H1 (cell line): Measurements from ENCODE around the gene ABCA13. TPM values are rescaled to one million over a fixed set of nuclear protein-coding genes. Genes with fewer than 3 reads are reported as not detected.

ENCODE experiments used
- CTCF ChIA-PET: fragments of 300-600 bp; sonication (Branson Sonifier 250); formaldehyde crosslinking; loops from one replicate; lab custom pipeline; 2021; ENCODE audit not compliant: partially characterized antibody; lab: Charles Lee
- POLR2A ChIA-PET: fragments of 300-600 bp; sonication (Branson Sonifier 250); formaldehyde crosslinking; loops from one replicate; lab custom pipeline; 2021; ENCODE audit warnings: inconsistent platforms; ENCODE audit not compliant: partially characterized antibody; lab: Charles Lee
- DNase-seq, 2 experiments: peaks; one replicate each; pipeline versions ENCODE4 v3.0.0 to v3.0.0-alpha.2; 2010 to 2022; ENCODE audit warnings: low spot score in 2 of 2, low read depth in 1 of 2, mixed read lengths in 1 of 2
- FAIRE-seq: peaks from 2 replicates; lab custom pipeline; 2011; peaks lifted over from hg19 to GRCh38; lab: Jason Lieb, UNC
- H2AFZ ChIP-seq: 2 replicates; pipeline ENCODE4 v1.8.1; 2012; ENCODE audit warnings: low read length, inconsistent platforms
- H2AK5ac ChIP-seq: 2 replicates; pipeline ENCODE4 v1.6.1; 2013; ENCODE audit warnings: low read depth, low read length
- H2BK120ac ChIP-seq: replicated peaks from 2 replicates; pipeline ENCODE3; 2013; ENCODE audit warnings: low read depth, low read length, inconsistent platforms
- H2BK12ac ChIP-seq: 2 replicates; pipeline ENCODE4 v1.6.1; 2013; ENCODE audit warnings: low read depth, low read length
- H2BK15ac ChIP-seq: 2 replicates; pipeline ENCODE4 v1.6.1; 2013; ENCODE audit warnings: low read length
- H2BK20ac ChIP-seq: 2 replicates; pipeline ENCODE4 v1.6.1; 2013; ENCODE audit warnings: low read length
- H2BK5ac ChIP-seq: 2 replicates; pipeline ENCODE4 v1.6.1; 2013; ENCODE audit warnings: low read depth, low read length
- H3K14ac ChIP-seq: 2 replicates; pipeline ENCODE4 v1.6.1; 2013; ENCODE audit warnings: inconsistent platforms; ENCODE audit not compliant: insufficient read length
- H3K18ac ChIP-seq: 2 replicates; pipeline ENCODE4 v1.6.1; 2013; ENCODE audit warnings: low read length; ENCODE audit errors: extremely low read depth
- H3K23ac ChIP-seq: 2 replicates; pipeline ENCODE4 v1.6.1; 2013; ENCODE audit warnings: inconsistent platforms; ENCODE audit not compliant: insufficient read length
- H3K23me2 ChIP-seq: 2 replicates; pipeline ENCODE4 v1.6.1; 2013; ENCODE audit warnings: low read depth, low read length
- H3K27ac ChIP-seq: 2 replicates; pipeline ENCODE4 v1.6.1; 2011; ENCODE audit warnings: low read depth, low read length, inconsistent platforms
- H3K27me3 ChIP-seq, 4 experiments: replicated peaks in 1 of 4; 1 replicate in 1 of 4; 2 replicates in 3 of 4; pipeline versions ENCODE4 v1.6.1 to v1.8.1; 2011 to 2013; ENCODE audit warnings: low read length in 3 of 4, mild to moderate bottlenecking in 3 of 4, inconsistent platforms in 2 of 4, mixed read lengths in 2 of 4, moderate library complexity in 1 of 4; ENCODE audit not compliant: control insufficient read depth in 3 of 4, insufficient read depth in 3 of 4; ENCODE audit errors: extremely low read depth in 1 of 4
- H3K36me3 ChIP-seq, 4 experiments: 2 replicates each; pipeline versions ENCODE4 v1.6.1 to v1.8.1; 2011 to 2013; ENCODE audit warnings: mild to moderate bottlenecking in 4 of 4, low read length in 3 of 4, moderate library complexity in 2 of 4, control low read depth in 1 of 4, inconsistent platforms in 1 of 4; ENCODE audit not compliant: insufficient read depth in 4 of 4, control insufficient read depth in 2 of 4
- H3K4ac ChIP-seq: replicated peaks from 2 replicates; pipeline ENCODE3; 2013; ENCODE audit warnings: low read length, low read depth, mixed read lengths, inconsistent platforms; ENCODE audit not compliant: insufficient read length
- H3K4me1 ChIP-seq, 4 experiments: replicated peaks in 1 of 4; 1 replicate in 1 of 4; 2 replicates in 3 of 4; pipeline versions ENCODE4 v1.6.1 to v1.8.1; 2011 to 2013; ENCODE audit warnings: low read length in 3 of 4, inconsistent platforms in 2 of 4, mixed read lengths in 1 of 4; ENCODE audit not compliant: insufficient read depth in 4 of 4, control insufficient read depth in 3 of 4
- H3K4me2 ChIP-seq, 2 experiments: 2 replicates each; pipeline versions ENCODE4 v1.6.1 to v1.8.1; 2011 to 2013; ENCODE audit warnings: low read depth in 2 of 2, low read length in 2 of 2, control low read depth in 1 of 2, inconsistent platforms in 1 of 2, mild to moderate bottlenecking in 1 of 2; ENCODE audit not compliant: insufficient read depth in 1 of 2
- H3K4me3 ChIP-seq, 4 experiments: fragments of 200-600, 300-600 bp in 1 of 4; sonication (generic), shearing (Covaris generic), sonication (Bioruptor Twin) in 1 of 4; 2 replicates each; pipeline versions ENCODE4 v1.5.1 to v1.8.1; 2011 to 2016; ENCODE audit warnings: low read length in 4 of 4, low read depth in 3 of 4, control low read depth in 2 of 4, inconsistent platforms in 2 of 4, mild to moderate bottlenecking in 2 of 4, mixed read lengths in 1 of 4, moderate library complexity in 1 of 4; ENCODE audit not compliant: insufficient read depth in 2 of 4; ENCODE audit errors: extremely low read depth in 1 of 4
- H3K56ac ChIP-seq: replicated peaks from 2 replicates; pipeline ENCODE3; 2013; ENCODE audit warnings: low read depth, mild to moderate bottlenecking, mixed read lengths, low read length, inconsistent platforms; ENCODE audit not compliant: insufficient read length
- H3K79me1 ChIP-seq: 2 replicates; pipeline ENCODE4 v1.6.1; 2013; ENCODE audit warnings: low read depth, low read length, control low read depth
- H3K79me2 ChIP-seq, 2 experiments: 2 replicates each; pipeline versions ENCODE4 v1.6.1 to v1.8.1; 2012 to 2013; ENCODE audit warnings: low read length in 2 of 2, mild to moderate bottlenecking in 2 of 2, inconsistent platforms in 1 of 2; ENCODE audit not compliant: insufficient read depth in 2 of 2, control insufficient read depth in 1 of 2
- H3K9ac ChIP-seq, 4 experiments: replicated peaks in 1 of 4; 1 replicate in 1 of 4; 2 replicates in 3 of 4; pipeline versions ENCODE4 v1.6.1 to v1.8.1; 2011 to 2013; ENCODE audit warnings: low read depth in 3 of 4, low read length in 3 of 4, control low read depth in 2 of 4, mild to moderate bottlenecking in 2 of 4, moderate library complexity in 2 of 4, inconsistent platforms in 1 of 4; ENCODE audit errors: extremely low read depth in 1 of 4
- H3K9me3 ChIP-seq, 2 experiments: 2 replicates each; pipeline versions ENCODE4 v1.6.1 to v1.8.1; 2012 to 2013; ENCODE audit warnings: mild to moderate bottlenecking in 2 of 2, moderate library complexity in 2 of 2, control low read depth in 1 of 2, inconsistent platforms in 1 of 2, low read depth in 1 of 2, low read length in 1 of 2, mixed read lengths in 1 of 2; ENCODE audit not compliant: insufficient read depth in 2 of 2
- H4K20me1 ChIP-seq, 2 experiments: replicated peaks in 1 of 2; 2 replicates each; pipeline versions ENCODE3 to v1.8.1; 2011 to 2013; ENCODE audit warnings: inconsistent platforms in 2 of 2, low read length in 2 of 2, mild to moderate bottlenecking in 1 of 2; ENCODE audit not compliant: insufficient read depth in 2 of 2, control insufficient read depth in 1 of 2
- H4K5ac ChIP-seq: 2 replicates; pipeline ENCODE4 v1.6.1; 2013; ENCODE audit warnings: low read length, low read depth, mixed read lengths, inconsistent platforms; ENCODE audit not compliant: insufficient read length
- H4K8ac ChIP-seq: 2 replicates; pipeline ENCODE4 v1.8.0; 2013; ENCODE audit warnings: mild to moderate bottlenecking, moderate library complexity, low read length, inconsistent platforms; ENCODE audit not compliant: insufficient read depth; ENCODE audit errors: extremely low read depth
- H4K91ac ChIP-seq: replicated peaks from 2 replicates; pipeline ENCODE3; 2013; ENCODE audit warnings: low read length, mixed read lengths, inconsistent platforms; ENCODE audit not compliant: insufficient read length
- POLR2AphosphoS5 ChIP-seq: IDR thresholded peaks from 2 replicates; pipeline ENCODE4 v1.6.1; 2011; ENCODE audit warnings: low read depth, low read length
- SAP30 ChIP-seq: fragments of 300-600 bp; sonication (generic); IDR thresholded peaks from 2 replicates; pipeline ENCODE4 v1.7.1; 2012; ENCODE audit warnings: low read length, moderate library complexity, mild to moderate bottlenecking, inconsistent platforms; ENCODE audit not compliant: insufficient read depth, insufficient replicate concordance
- WGBS, 2 experiments: shearing (Covaris generic) in 1 of 2; methylation state at CpG; one replicate each; pipeline versions ENCODE4 v1.1.6 to v1.1.7; 2013 to 2015; ENCODE audit warnings: low lambda C conversion rate in 2 of 2, mixed read lengths in 2 of 2, inconsistent platforms in 1 of 2, low coverage in 1 of 2, missing lambda C conversion rate in 1 of 2; ENCODE audit not compliant: insufficient replicate concordance in 2 of 2, insufficient coverage in 1 of 2, insufficient read length in 1 of 2; ENCODE audit errors: extremely low coverage in 1 of 2, missing lambda C conversion rate in 1 of 2; 5-methylcytosine and 5-hydroxymethylcytosine counted together
- polyA plus RNA-seq, 7 experiments: library from polyadenylated mRNA; depleted of rRNA in 3 of 7; stranded (reverse) in 5 of 7; unstranded in 2 of 7; fragments of >200 nt in 5 of 7; fragments of 200-250 nt in 2 of 7; gene quantifications; 1 replicate in 5 of 7; 2 replicates in 1 of 7; 4 replicates in 1 of 7; pipeline versions ENCODE4 v1.2.1 to v1.2.3, GENCODE V29; 2011 to 2013; ENCODE audit warnings: missing spikeins in 2 of 7, mixed read lengths in 2 of 7
- total RNA-seq: library from RNA; stranded (reverse); fragmentation: NEBNext Ultra II Directional; extraction: Animal tissue kit (Norgen Biotek cat#: 25700); gene quantifications from 2 replicates; pipeline ENCODE4 v1.2.1, GENCODE V29; 2021

ABCA13 gene
- total and polyA plus RNA-seq, 2 of the 8 experiments (the other 6 are each of a cell fraction or from before 2014, with no cell fraction given): 0.07 to 0.09 TPM

GRCh38 chr7:48389977-48390376 lies 218.7 kb downstream of the ABCA13 start:
- POLR2A ChIA-PET: no interaction called here
- DNase-seq: no peak
- no peak overlapping the region for H3K56ac ChIP-seq
- no peak overlapping the region for H4K5ac ChIP-seq
- no peaks in the 10 kb centered on the region; the same call in 1 of the 2 replicates for H3K23me2 ChIP-seq
- H3K9me3 ChIP-seq: no peaks in the 10 kb centered on the region
- H3K23ac ChIP-seq: no peak overlapping the region
- H3K18ac ChIP-seq: no peak overlapping the region
- FAIRE-seq: no peak
- H4K8ac ChIP-seq: no peak overlapping the region
- no peak overlapping the region for H3K4me2 ChIP-seq
- no peak overlapping the region for H2BK15ac ChIP-seq
- no peak for TF ChIP-seq SAP30
- no peak for TF ChIP-seq POLR2AphosphoS5
- H3K4me1 ChIP-seq: no peaks in the 10 kb centered on the region
- H4K20me1 ChIP-seq: peaks cover 0 to 2% of the 10 kb centered on the region in 2 experiments
- no peak overlapping the region for H2BK20ac ChIP-seq
- no peaks in the 10 kb centered on the region for H3K27me3 ChIP-seq
- no peaks in the 10 kb centered on the region for H3K79me2 ChIP-seq
- no peak overlapping the region for H2BK12ac ChIP-seq
- no peak overlapping the region for H3K9ac ChIP-seq
- no peak overlapping the region for H2AFZ ChIP-seq
- H3K14ac ChIP-seq: no peak overlapping the region
- H3K79me1 ChIP-seq: no peaks in the 10 kb centered on the region
- no peak overlapping the region for H3K4ac ChIP-seq
- H3K4me3 ChIP-seq: no peak overlapping the region
- H3K36me3 ChIP-seq: no peaks in the 10 kb centered on the region
- CTCF ChIA-PET: no interaction called here
- no peak overlapping the region for H2AK5ac ChIP-seq
- no peak overlapping the region for H2BK120ac ChIP-seq
- no peak overlapping the region for H2BK5ac ChIP-seq
- 91% methylated on average over 2 of the region's 2 CpGs; no CpG with 5 or more reads in 1 of the 2 experiments for WGBS, 2 experiments
- H4K91ac ChIP-seq: no peak overlapping the region
- H3K27ac ChIP-seq: no peak overlapping the region
